ENCODE data around the gene GRHL3. TPM values are rescaled to one million over a fixed set of nuclear protein-coding genes. Genes with fewer than 3 reads are reported as not detected.

GRHL3 gene
- total and polyA plus RNA-seq, 2 donors: 0.90 to 3.2 TPM

DNA sequence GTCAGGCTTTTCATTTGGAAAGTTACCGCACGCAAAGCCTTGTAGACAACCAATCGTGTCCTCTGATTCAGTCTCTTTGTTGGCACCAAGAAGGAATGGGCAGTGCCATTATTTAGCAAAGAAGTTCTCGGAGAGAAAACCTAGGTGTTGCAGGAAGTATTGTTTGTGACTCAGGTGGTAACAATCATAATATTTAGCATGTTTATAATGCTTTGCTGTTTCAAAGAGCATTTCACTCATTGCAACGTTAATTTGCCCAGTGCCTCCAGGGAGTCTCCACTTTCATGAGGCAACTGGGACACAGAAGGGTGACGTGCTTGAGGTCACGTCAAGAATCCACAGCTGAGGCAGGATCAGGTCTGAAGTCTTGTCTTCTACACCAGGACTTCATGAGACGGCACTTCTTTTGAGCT lies 63.0 kb downstream of the GRHL3 start:
- WGBS: 97% methylated on average over 8 of the region's 8 CpGs
- H3K36me3 ChIP-seq (ENCODE audit: control insufficient read depth in 2 of 2, insufficient read depth in 2 of 2, low read length in 1 of 2): no peaks in the 10 kb centered on the region
- DNase-seq (ENCODE audit: low read depth in 6 of 9, low spot score in 9 of 9): no peak
- H3K9me3 ChIP-seq (ENCODE audit: control insufficient read depth in 2 of 2, insufficient read depth in 1 of 2, low read length in 1 of 2): no peaks in the 10 kb centered on the region
- H3K4me3 ChIP-seq (ENCODE audit: low read length in 2 of 2): no peak overlapping the region
- H3K27me3 ChIP-seq (ENCODE audit: control insufficient read depth in 2 of 2, insufficient read depth in 1 of 2, low read length in 1 of 2): no peaks in the 10 kb centered on the region
- no peak overlapping the region for H3K27ac ChIP-seq (ENCODE audit: low read depth in 1 of 2, low read length in 1 of 2)
- peaks cover 0 to 7% of the 10 kb centered on the region in 2 donors for H3K4me1 ChIP-seq (ENCODE audit: control insufficient read depth in 2 of 2, insufficient read depth in 2 of 2, low read length in 2 of 2)

DNA sequence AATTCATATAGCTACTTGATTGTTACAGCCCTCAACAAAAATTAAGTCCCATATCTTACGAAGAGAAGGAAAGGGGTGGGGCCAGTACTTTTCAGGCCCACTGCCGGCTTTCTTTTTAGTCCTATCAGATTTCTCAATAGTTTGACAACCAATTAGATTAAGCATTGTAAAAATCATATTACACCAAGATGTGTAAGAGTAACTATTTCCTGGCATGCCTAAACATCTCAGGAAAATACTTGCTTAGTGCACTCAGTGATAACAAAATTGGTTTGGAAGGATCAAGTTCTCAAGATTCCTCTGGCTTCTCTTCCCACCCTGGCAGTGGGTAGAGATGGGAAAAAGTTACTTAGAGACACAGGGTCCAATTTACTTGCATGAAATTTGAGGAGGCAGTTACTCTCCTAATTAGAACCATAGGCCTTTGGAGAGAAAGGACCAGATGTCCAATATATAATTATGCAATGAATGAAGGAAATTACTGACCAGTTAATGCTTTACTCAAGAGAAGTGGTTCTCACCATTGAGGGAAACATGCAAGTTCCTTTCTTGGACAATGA lies 64.3 kb downstream of the GRHL3 start:
- H3K4me3 ChIP-seq (ENCODE audit: low read length in 2 of 2): no peak overlapping the region
- peaks cover 0 to 7% of the 10 kb centered on the region in 2 donors for H3K4me1 ChIP-seq (ENCODE audit: control insufficient read depth in 2 of 2, insufficient read depth in 2 of 2, low read length in 2 of 2)
- H3K27me3 ChIP-seq (ENCODE audit: control insufficient read depth in 2 of 2, insufficient read depth in 1 of 2, low read length in 1 of 2): no peaks in the 10 kb centered on the region
- no peak for DNase-seq (ENCODE audit: low read depth in 6 of 9, low spot score in 9 of 9)
- H3K9me3 ChIP-seq (ENCODE audit: control insufficient read depth in 2 of 2, insufficient read depth in 1 of 2, low read length in 1 of 2): no peaks in the 10 kb centered on the region
- no peaks in the 10 kb centered on the region for H3K36me3 ChIP-seq (ENCODE audit: control insufficient read depth in 2 of 2, insufficient read depth in 2 of 2, low read length in 1 of 2)
- H3K27ac ChIP-seq (ENCODE audit: low read depth in 1 of 2, low read length in 1 of 2): no peak overlapping the region
- 91% methylated on average over 2 of the region's 2 CpGs for WGBS

DNA sequence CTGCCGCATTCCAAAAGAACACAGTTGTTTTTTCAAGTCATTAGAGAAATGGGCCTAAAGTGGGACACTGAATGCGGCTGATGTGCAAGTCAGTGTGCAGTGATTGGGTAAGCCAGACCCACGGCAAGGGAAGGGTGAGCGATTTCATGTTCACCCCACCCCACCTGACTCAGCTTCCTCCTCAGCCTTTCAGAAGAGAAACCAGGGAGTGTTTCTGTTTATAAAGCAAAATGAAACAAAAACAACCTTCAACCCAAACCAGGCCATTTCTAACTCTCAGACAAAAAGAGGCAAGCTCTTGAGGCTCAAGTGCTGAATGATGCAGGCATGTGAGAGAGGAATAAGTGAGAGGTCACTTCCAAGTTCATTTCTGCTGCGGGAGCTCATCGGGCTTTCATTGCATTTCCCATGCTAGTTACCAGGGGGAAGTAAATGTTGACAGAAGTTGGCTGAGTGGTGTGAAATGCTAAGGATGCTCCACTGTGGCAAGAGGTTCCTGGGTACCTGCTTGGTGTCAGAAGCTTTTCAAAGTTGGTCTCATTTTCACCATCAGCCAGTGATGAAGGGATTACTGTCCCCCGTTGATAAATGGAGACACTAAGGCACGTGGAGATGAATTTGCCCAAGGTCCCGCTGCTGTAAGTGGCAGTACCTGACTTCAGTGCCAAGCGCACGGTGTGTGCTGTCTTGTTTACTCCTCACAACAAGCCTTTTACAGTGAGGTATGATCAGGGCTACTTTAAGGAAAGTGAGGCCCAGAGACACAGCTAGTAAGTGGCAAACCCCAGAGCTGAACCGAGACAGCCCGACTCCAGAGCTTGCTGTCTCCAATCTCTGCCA lies 65.3 kb downstream of the GRHL3 start:
- Histone ChIP-seq H3K4me3 (ENCODE audit: low read length in 2 of 2) (no peak overlapping the region), H3K27me3 (ENCODE audit: control insufficient read depth in 2 of 2, insufficient read depth in 1 of 2, low read length in 1 of 2) (no peaks in the 10 kb centered on the region), H3K9me3 (ENCODE audit: control insufficient read depth in 2 of 2, insufficient read depth in 1 of 2, low read length in 1 of 2) (no peaks in the 10 kb centered on the region), H3K27ac (ENCODE audit: low read depth in 1 of 2, low read length in 1 of 2) (no peak overlapping the region), H3K36me3 (ENCODE audit: control insufficient read depth in 2 of 2, insufficient read depth in 2 of 2, low read length in 1 of 2) (no peaks in the 10 kb centered on the region), H3K4me1 (ENCODE audit: control insufficient read depth in 2 of 2, insufficient read depth in 2 of 2, low read length in 2 of 2) (peaks cover 0 to 7% of the 10 kb centered on the region in 2 donors)
- 89% methylated on average over 13 of the region's 13 CpGs for WGBS
- DNase-seq (ENCODE audit: low read depth in 6 of 9, low spot score in 9 of 9): peak in 1 of 9 donors; percentile 23

DNA sequence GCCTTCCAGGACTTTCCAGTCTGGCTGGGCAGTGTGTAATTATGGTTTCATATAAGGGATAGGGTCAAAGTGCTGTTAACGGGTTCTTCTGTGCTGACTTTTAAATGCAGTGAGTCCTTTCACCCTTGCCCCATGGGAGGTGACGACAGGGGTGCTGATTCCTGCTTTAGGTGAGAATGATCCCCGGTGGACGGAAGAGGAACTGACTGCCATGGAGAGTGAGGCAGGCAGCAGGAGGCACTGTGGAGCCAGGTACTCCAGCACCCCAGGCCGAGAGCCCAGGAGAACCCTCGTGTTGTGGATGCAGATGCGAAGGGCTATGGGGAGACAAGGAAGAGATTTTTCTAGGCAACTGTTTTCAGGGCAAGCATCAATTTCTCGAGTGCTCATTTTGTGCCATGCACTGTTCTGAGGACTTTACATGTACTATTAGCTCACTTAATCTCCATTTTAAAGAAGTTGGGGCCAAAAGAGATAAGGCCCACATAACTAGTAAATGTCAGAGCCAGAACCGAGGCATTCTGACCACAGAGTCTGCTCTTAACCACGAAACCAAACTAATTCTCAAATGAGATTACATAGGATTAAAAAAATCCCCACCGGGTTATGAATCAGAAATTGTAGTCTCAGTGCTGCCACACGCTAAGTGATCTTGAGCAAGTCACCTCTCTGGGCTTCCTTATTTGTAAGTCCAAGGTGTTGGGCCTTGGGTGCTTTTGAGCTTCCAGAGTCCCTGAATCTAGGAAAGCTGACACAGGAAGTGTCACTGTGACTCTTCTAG lies 66.2 kb downstream of the GRHL3 start:
- DNase-seq (ENCODE audit: low read depth in 6 of 9, low spot score in 9 of 9): no peak
- no peak overlapping the region for H3K27ac ChIP-seq (ENCODE audit: low read depth in 1 of 2, low read length in 1 of 2)
- no peak overlapping the region for H3K4me3 ChIP-seq (ENCODE audit: low read length in 2 of 2)
- H3K4me1 ChIP-seq (ENCODE audit: control insufficient read depth in 2 of 2, insufficient read depth in 2 of 2, low read length in 2 of 2): peaks cover 0 to 3% of the 10 kb centered on the region in 2 donors
- 87% methylated on average over 12 of the region's 12 CpGs for WGBS
- no peaks in the 10 kb centered on the region for H3K27me3 ChIP-seq (ENCODE audit: control insufficient read depth in 2 of 2, insufficient read depth in 1 of 2, low read length in 1 of 2)
- no peaks in the 10 kb centered on the region for H3K9me3 ChIP-seq (ENCODE audit: control insufficient read depth in 2 of 2, insufficient read depth in 1 of 2, low read length in 1 of 2)
- no peaks in the 10 kb centered on the region for H3K36me3 ChIP-seq (ENCODE audit: control insufficient read depth in 2 of 2, insufficient read depth in 2 of 2, low read length in 1 of 2)

DNA sequence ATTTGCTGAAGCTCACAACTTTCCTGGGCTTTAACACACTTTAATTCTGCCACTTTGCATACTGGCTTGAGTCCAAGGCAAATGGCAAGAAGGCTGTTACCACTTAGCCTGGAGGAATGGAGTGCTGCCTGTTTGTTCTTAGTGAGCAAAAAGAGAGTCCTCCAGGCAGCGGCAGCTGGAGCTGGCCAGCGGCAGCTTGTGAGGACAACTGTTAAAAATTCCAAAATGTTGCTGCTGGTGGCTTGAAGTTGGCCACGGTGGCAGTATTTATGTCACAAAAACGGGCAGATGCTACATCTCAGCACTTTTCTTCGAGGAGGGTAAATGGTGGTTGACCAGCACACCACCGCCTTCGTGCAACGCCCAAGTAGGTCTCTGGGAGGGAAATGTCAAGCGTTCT lies 67.1 kb downstream of the GRHL3 start:
- DNase-seq (ENCODE audit: low read depth in 6 of 9, low spot score in 9 of 9): no peak
- 97% methylated on average over 9 of the region's 9 CpGs for WGBS
- H3K36me3 ChIP-seq (ENCODE audit: control insufficient read depth in 2 of 2, insufficient read depth in 2 of 2, low read length in 1 of 2): no peaks in the 10 kb centered on the region
- H3K9me3 ChIP-seq (ENCODE audit: control insufficient read depth in 2 of 2, insufficient read depth in 1 of 2, low read length in 1 of 2): no peaks in the 10 kb centered on the region
- no peak overlapping the region for H3K27ac ChIP-seq (ENCODE audit: low read depth in 1 of 2, low read length in 1 of 2)
- peaks cover 0 to 5% of the 10 kb centered on the region in 2 donors for H3K4me1 ChIP-seq (ENCODE audit: control insufficient read depth in 2 of 2, insufficient read depth in 2 of 2, low read length in 2 of 2)
- H3K27me3 ChIP-seq (ENCODE audit: control insufficient read depth in 2 of 2, insufficient read depth in 1 of 2, low read length in 1 of 2): no peaks in the 10 kb centered on the region
- H3K4me3 ChIP-seq (ENCODE audit: low read length in 2 of 2): no peak overlapping the region

DNA sequence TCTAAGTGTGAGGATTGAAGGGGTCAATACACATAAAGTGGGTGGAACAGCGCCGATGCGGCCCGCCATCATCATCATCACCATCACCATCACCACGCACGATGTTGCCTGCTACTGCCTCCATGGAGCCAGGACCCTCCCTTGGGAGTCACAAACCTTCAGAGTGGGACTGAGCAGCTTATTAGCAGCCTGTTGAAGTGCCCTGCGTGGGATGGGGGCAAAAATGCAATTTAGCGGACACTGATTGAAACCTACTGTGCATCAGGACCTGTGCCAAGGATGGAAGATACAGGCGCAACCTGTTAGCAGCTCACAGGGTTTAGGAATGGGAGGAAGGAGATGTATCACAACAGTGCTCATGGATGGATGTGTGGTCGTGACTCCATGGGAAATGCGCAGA lies 67.8 kb downstream of the GRHL3 start:
- DNase-seq (ENCODE audit: low read depth in 6 of 9, low spot score in 9 of 9): no peak
- H3K36me3 ChIP-seq (ENCODE audit: control insufficient read depth in 2 of 2, insufficient read depth in 2 of 2, low read length in 1 of 2): no peaks in the 10 kb centered on the region
- H3K27ac ChIP-seq (ENCODE audit: low read depth in 1 of 2, low read length in 1 of 2): no peak overlapping the region
- no peaks in the 10 kb centered on the region for H3K27me3 ChIP-seq (ENCODE audit: control insufficient read depth in 2 of 2, insufficient read depth in 1 of 2, low read length in 1 of 2)
- 96% methylated on average over 11 of the region's 11 CpGs for WGBS
- H3K4me1 ChIP-seq (ENCODE audit: control insufficient read depth in 2 of 2, insufficient read depth in 2 of 2, low read length in 2 of 2): peaks cover 0 to 10% of the 10 kb centered on the region in 2 donors
- H3K4me3 ChIP-seq (ENCODE audit: low read length in 2 of 2): no peak overlapping the region
- no peaks in the 10 kb centered on the region for H3K9me3 ChIP-seq (ENCODE audit: control insufficient read depth in 2 of 2, insufficient read depth in 1 of 2, low read length in 1 of 2)

DNA sequence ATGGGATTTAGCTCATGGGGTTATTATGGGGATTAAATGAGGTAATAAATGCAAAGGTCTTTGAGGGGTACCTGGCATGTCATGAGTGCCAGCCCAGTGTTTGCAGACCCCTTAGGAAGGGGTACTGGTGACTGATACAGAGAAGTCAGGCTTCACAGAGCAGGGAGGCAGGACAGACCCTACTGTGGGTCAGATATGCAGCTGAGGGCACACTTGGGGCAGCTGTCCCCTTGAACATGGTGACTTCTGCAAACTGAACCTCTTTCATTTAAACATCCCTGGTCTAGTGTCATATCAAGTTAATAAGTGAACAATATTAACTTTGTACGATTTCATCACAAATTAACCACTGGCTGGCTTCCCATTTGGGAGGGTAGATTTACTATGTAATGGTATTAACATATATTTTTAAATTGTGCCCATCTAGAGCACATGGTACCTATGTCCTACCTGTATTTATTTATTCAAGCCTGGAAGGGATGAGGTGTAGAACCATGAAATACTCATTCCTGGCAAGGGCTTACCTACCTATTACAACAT lies 68.5 kb downstream of the GRHL3 start:
- H3K4me1 ChIP-seq (ENCODE audit: control insufficient read depth in 2 of 2, insufficient read depth in 2 of 2, low read length in 2 of 2): peaks cover 0 to 18% of the 10 kb centered on the region in 2 donors
- WGBS: 96% methylated on average over 1 of the region's 1 CpG
- no peaks in the 10 kb centered on the region for H3K9me3 ChIP-seq (ENCODE audit: control insufficient read depth in 2 of 2, insufficient read depth in 1 of 2, low read length in 1 of 2)
- H3K27ac ChIP-seq (ENCODE audit: low read depth in 1 of 2, low read length in 1 of 2): no peak overlapping the region
- no peaks in the 10 kb centered on the region for H3K27me3 ChIP-seq (ENCODE audit: control insufficient read depth in 2 of 2, insufficient read depth in 1 of 2, low read length in 1 of 2)
- no peak for DNase-seq (ENCODE audit: low read depth in 6 of 9, low spot score in 9 of 9)
- no peak overlapping the region for H3K4me3 ChIP-seq (ENCODE audit: low read length in 2 of 2)
- no peaks in the 10 kb centered on the region for H3K36me3 ChIP-seq (ENCODE audit: control insufficient read depth in 2 of 2, insufficient read depth in 2 of 2, low read length in 1 of 2)

DNA sequence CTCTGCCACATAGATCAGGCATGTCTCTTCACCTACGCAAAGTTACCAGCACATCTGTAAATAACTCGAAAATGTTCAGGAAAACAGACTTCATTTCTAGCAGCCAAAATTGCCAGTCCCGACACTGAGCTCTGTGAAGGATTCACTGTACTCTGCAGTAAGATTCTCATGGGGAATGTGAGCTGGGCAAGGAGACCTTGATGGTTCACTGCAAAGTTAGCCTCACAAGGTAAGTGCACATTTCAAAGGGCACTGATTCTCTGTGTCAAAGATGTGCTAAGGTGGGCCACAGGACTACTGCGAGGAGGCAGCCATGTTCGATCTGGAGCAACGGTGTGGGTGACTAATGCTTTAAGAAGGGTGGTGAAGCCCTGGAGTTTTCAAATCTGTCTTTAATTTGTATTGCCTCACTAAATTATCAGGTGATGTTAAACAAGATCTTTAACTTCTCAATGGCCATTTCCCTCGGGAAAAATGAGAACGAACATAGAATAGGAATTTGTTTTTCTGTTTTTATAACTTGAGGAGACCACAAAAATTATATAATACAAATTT lies 69.3 kb downstream of the GRHL3 start:
- WGBS: 91% methylated on average over 8 of the region's 8 CpGs
- no peaks in the 10 kb centered on the region for H3K27me3 ChIP-seq (ENCODE audit: control insufficient read depth in 2 of 2, insufficient read depth in 1 of 2, low read length in 1 of 2)
- H3K27ac ChIP-seq (ENCODE audit: low read depth in 1 of 2, low read length in 1 of 2): no peak overlapping the region
- H3K9me3 ChIP-seq (ENCODE audit: control insufficient read depth in 2 of 2, insufficient read depth in 1 of 2, low read length in 1 of 2): no peaks in the 10 kb centered on the region
- H3K4me3 ChIP-seq (ENCODE audit: low read length in 2 of 2): no peak overlapping the region
- no peak for DNase-seq (ENCODE audit: low read depth in 6 of 9, low spot score in 9 of 9)
- H3K36me3 ChIP-seq (ENCODE audit: control insufficient read depth in 2 of 2, insufficient read depth in 2 of 2, low read length in 1 of 2): no peaks in the 10 kb centered on the region
- H3K4me1 ChIP-seq (ENCODE audit: control insufficient read depth in 2 of 2, insufficient read depth in 2 of 2, low read length in 2 of 2): peaks cover 0 to 25% of the 10 kb centered on the region in 2 donors
